GM23338 (cell line): ENCODE measurements around the gene LIN7A.

Source experiments
- ETS1 ChIP-seq: IDR thresholded peaks from 2 replicates; pipeline ENCODE4 v1.6.1; 2016; ENCODE audit warnings: antibody characterized with exemption
- EZH2 ChIP-seq: fragments of 200-600 bp; sonication (generic); IDR thresholded peaks from one replicate; pipeline ENCODE4 v1.8.0; 2017; ENCODE audit warnings: antibody characterized with exemption, mild to moderate bottlenecking, low read depth; ENCODE audit not compliant: unreplicated experiment
- EZH2phosphoT487 ChIP-seq: fragments of 200-600 bp; sonication (generic); IDR thresholded peaks from one replicate; pipeline ENCODE4 v1.8.1; 2018; ENCODE audit warnings: antibody characterized with exemption; ENCODE audit not compliant: unreplicated experiment
- NANOG ChIP-seq: IDR thresholded peaks from 2 replicates; pipeline ENCODE4 v1.6.1; 2016; ENCODE audit warnings: antibody characterized with exemption, borderline replicate concordance
- STAT1 ChIP-seq: IDR thresholded peaks from one replicate; pipeline ENCODE4 v1.6.1; 2016; ENCODE audit warnings: antibody characterized with exemption; ENCODE audit not compliant: unreplicated experiment
- TF ChIP-seq, protein P1 (sequence below), 2 experiments: fragments of 200-600 bp in 1 of 2; sonication (generic) in 1 of 2; conservative IDR thresholded peaks; 2 replicates each; pipeline versions ENCODE4 v1.5.1 to v1.6.1; 2016 to 2017; ENCODE audit warnings: antibody characterized with exemption in 2 of 2, low read depth in 2 of 2, mild to moderate bottlenecking in 2 of 2, moderate library complexity in 1 of 2
- TF ChIP-seq, protein P2 (sequence below): IDR thresholded peaks from one replicate; pipeline ENCODE4 v1.6.1; 2018; ENCODE audit warnings: antibody characterized with exemption; ENCODE audit not compliant: unreplicated experiment

DNA sequence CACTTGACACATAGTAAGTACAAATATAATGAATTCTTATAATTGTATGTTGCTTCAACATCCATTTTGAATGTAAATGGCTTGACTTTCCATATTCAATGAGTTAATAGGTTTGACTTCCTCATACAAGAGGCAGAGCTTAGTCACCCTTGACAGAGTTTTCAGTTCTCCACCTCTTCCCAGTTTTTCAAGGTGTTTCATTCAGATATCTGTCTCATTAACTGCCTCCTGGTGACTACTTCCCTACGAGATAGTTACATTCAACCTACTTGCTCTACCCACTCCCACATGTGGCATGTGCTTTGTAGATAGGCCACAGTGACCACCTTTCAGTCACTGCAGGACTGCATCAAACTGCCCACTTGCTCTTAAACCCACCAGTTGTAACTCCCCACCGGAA lies 161.0 kb downstream of the LIN7A start:
- TF ChIP-seq, protein P1, sequence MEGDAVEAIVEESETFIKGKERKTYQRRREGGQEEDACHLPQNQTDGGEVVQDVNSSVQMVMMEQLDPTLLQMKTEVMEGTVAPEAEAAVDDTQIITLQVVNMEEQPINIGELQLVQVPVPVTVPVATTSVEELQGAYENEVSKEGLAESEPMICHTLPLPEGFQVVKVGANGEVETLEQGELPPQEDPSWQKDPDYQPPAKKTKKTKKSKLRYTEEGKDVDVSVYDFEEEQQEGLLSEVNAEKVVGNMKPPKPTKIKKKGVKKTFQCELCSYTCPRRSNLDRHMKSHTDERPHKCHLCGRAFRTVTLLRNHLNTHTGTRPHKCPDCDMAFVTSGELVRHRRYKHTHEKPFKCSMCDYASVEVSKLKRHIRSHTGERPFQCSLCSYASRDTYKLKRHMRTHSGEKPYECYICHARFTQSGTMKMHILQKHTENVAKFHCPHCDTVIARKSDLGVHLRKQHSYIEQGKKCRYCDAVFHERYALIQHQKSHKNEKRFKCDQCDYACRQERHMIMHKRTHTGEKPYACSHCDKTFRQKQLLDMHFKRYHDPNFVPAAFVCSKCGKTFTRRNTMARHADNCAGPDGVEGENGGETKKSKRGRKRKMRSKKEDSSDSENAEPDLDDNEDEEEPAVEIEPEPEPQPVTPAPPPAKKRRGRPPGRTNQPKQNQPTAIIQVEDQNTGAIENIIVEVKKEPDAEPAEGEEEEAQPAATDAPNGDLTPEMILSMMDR (conservative IDR thresholded peaks at IDR 0.05; ENCODE audit: low read depth in 2 of 2), result no peak
- TF ChIP-seq EZH2phosphoT487, result no peak
- TF ChIP-seq EZH2, result no peak
- TF ChIP-seq NANOG, result no peak
- TF ChIP-seq, protein P2, sequence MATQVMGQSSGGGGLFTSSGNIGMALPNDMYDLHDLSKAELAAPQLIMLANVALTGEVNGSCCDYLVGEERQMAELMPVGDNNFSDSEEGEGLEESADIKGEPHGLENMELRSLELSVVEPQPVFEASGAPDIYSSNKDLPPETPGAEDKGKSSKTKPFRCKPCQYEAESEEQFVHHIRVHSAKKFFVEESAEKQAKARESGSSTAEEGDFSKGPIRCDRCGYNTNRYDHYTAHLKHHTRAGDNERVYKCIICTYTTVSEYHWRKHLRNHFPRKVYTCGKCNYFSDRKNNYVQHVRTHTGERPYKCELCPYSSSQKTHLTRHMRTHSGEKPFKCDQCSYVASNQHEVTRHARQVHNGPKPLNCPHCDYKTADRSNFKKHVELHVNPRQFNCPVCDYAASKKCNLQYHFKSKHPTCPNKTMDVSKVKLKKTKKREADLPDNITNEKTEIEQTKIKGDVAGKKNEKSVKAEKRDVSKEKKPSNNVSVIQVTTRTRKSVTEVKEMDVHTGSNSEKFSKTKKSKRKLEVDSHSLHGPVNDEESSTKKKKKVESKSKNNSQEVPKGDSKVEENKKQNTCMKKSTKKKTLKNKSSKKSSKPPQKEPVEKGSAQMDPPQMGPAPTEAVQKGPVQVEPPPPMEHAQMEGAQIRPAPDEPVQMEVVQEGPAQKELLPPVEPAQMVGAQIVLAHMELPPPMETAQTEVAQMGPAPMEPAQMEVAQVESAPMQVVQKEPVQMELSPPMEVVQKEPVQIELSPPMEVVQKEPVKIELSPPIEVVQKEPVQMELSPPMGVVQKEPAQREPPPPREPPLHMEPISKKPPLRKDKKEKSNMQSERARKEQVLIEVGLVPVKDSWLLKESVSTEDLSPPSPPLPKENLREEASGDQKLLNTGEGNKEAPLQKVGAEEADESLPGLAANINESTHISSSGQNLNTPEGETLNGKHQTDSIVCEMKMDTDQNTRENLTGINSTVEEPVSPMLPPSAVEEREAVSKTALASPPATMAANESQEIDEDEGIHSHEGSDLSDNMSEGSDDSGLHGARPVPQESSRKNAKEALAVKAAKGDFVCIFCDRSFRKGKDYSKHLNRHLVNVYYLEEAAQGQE, result no peak
- no peak for TF ChIP-seq ETS1
- TF ChIP-seq STAT1, result no peak
